Endothelial cell of umbilical vein (primary cell): ENCODE data around the gene CELSR1.

Experiments
- CTCF ChIP-seq, 2 donors: IDR thresholded peaks; 1 replicate in 1 of 2; 2 replicates in 1 of 2; pipeline ENCODE4 v1.5.1; 2011; ENCODE audit warnings: low read length in 2 of 2, mild to moderate bottlenecking in 2 of 2, moderate library complexity in 2 of 2, control low read depth in 1 of 2, inconsistent platforms in 1 of 2, low read depth in 1 of 2; ENCODE audit not compliant: insufficient read depth in 1 of 2; ENCODE audit errors: extremely low read depth in 1 of 2
- EZH2 ChIP-seq: IDR thresholded peaks from 2 replicates; pipeline ENCODE4 v1.6.1; 2012; ENCODE audit warnings: borderline replicate concordance, low read depth, mild to moderate bottlenecking, moderate library complexity, low read length, inconsistent platforms; ENCODE audit not compliant: severe bottlenecking
- FOS ChIP-seq: IDR thresholded peaks from 2 replicates; pipeline ENCODE4 v1.6.1; 2011; ENCODE audit warnings: mild to moderate bottlenecking, low read length, moderate library complexity, borderline replicate concordance; ENCODE audit not compliant: insufficient read depth
- GATA2 ChIP-seq: IDR thresholded peaks from 2 replicates; pipeline ENCODE4 v1.7.0; 2011; ENCODE audit warnings: low read depth, mild to moderate bottlenecking, moderate library complexity, mixed read lengths, low read length; ENCODE audit not compliant: insufficient read length, insufficient read depth
- JUN ChIP-seq: IDR thresholded peaks from 2 replicates; pipeline ENCODE4 v1.6.1; 2011; ENCODE audit warnings: borderline replicate concordance, low read depth; ENCODE audit not compliant: insufficient read length, insufficient read depth
- MYC ChIP-seq: IDR thresholded peaks from one replicate; pipeline ENCODE4 v1.6.1; 2011; ENCODE audit warnings: mild to moderate bottlenecking, low read depth, low read length
- POLR2A ChIP-seq: IDR thresholded peaks from 2 replicates; pipeline ENCODE4 v1.6.1; 2012; ENCODE audit warnings: low read depth, mild to moderate bottlenecking, control low read depth, low read length
- POLR2AphosphoS5 ChIP-seq: IDR thresholded peaks from 2 replicates; pipeline ENCODE4 v1.6.1; 2012; ENCODE audit warnings: low read depth, mild to moderate bottlenecking, control low read depth, low read length, moderate library complexity; ENCODE audit not compliant: insufficient read depth
- TF ChIP-seq, protein P1 (sequence below): IDR thresholded peaks from 2 replicates; pipeline ENCODE4 v1.6.1; 2011; ENCODE audit not compliant: insufficient read depth, insufficient read length

DNA sequence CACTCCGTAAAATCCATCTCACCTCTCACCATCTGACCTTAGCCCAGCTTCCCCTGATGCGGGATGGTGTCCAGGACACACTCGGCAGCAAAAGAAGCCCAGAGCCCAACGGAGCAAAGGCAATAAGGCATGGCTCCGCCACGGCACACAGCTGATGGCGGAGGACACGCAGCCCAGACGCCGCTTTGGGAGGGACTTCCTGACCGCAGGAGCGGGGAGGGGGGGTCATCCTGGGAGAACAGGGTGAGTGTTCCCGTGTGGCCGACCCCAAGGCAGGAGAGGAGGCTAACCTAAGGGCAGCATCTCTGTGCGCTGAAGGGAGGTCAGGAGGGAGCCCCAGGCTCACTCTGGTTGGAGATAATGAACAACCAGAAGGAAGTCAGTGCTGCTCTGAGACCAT lies 130.6 kb downstream of the CELSR1 start:
- no peak for TF ChIP-seq POLR2A
- TF ChIP-seq CTCF (IDR thresholded peaks at IDR 0.05; ENCODE audit: extremely low read depth in 1 of 2, insufficient read depth in 1 of 2, low read depth in 1 of 2, low read length in 2 of 2) = no peak
- TF ChIP-seq POLR2AphosphoS5 = no peak
- TF ChIP-seq, protein P1, sequence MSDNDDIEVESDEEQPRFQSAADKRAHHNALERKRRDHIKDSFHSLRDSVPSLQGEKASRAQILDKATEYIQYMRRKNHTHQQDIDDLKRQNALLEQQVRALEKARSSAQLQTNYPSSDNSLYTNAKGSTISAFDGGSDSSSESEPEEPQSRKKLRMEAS = no peak
- TF ChIP-seq EZH2 = no peak
- TF ChIP-seq FOS = no peak
- TF ChIP-seq MYC = no peak
- TF ChIP-seq JUN = no peak
- TF ChIP-seq GATA2 = no peak
